Measurements from ENCODE around the gene RUNX2. TPM values are rescaled to one million over a fixed set of nuclear protein-coding genes. Genes with fewer than 3 reads are reported as not detected.

The RUNX2 gene
- total and polyA plus RNA-seq, 2 experiments from 2014 or later = 0.66 to 1.7 TPM

GRCh38 chr6:45502456-45502855 is 174.3 kb downstream of the RUNX2 start:
- ATAC-seq (no peak), DNase-seq (ENCODE audit: low spot score) (no peak)
- H3K36me3 Mint-ChIP-seq (ENCODE audit: low read depth) = no peaks in the 10 kb centered on the region
- Histone ChIP-seq H3K27ac (ENCODE audit: low read depth) (no peak overlapping the region), H4K20me1 (replicated peaks; ENCODE audit: insufficient read depth) (no peaks in the 10 kb centered on the region), H3K27me3 (ENCODE audit: insufficient read depth) (no peaks in the 10 kb centered on the region), H2AFZ (no peak overlapping the region), H3K9me2 (ENCODE audit: insufficient read depth) (peaks cover 6% of the 10 kb centered on the region), H3K4me1 (ENCODE audit: insufficient read depth) (peaks cover 18% of the 10 kb centered on the region), H3K4me3 (no peak overlapping the region), H3K79me2 (replicated peaks; ENCODE audit: insufficient read depth) (no peaks in the 10 kb centered on the region), H3F3A (replicated peaks; ENCODE audit: low read depth) (no peaks in the 10 kb centered on the region), H3K4me2 (no peak overlapping the region), H3K36me3 (ENCODE audit: insufficient read depth) (no peaks in the 10 kb centered on the region)
- H3K4me1 Mint-ChIP-seq = peaks cover 19% of the 10 kb centered on the region
- no peaks in the 10 kb centered on the region for H3K9me3 Mint-ChIP-seq
- H3K27ac Mint-ChIP-seq = no peak overlapping the region
- no peak overlapping the region for H3K4me3 Mint-ChIP-seq
- TF ChIP-seq CTCF (conservative IDR thresholded peaks at IDR 0.05; ENCODE audit: low read depth in 2 of 2) (no peak), POLR2AphosphoS5 (IDR thresholded peaks at IDR 0.05; ENCODE audit: low read depth) (no peak), EZH2 (IDR thresholded peaks at IDR 0.05; ENCODE audit: low read depth, unreplicated experiment) (no peak), STAT1 (IDR thresholded peaks at IDR 0.05; ENCODE audit: unreplicated experiment) (no peak), EZH2phosphoT487 (IDR thresholded peaks at IDR 0.05; ENCODE audit: unreplicated experiment) (no peak), JUNB (IDR thresholded peaks at IDR 0.05; ENCODE audit: unreplicated experiment) (no peak), ZNF331 (CRISPR knock-in tag; IDR thresholded peaks at IDR 0.05; ENCODE audit: low read depth) (no peak), ZNF114 (CRISPR knock-in tag; IDR thresholded peaks at IDR 0.05) (no peak)
- no peaks in the 10 kb centered on the region for H3K27me3 Mint-ChIP-seq (ENCODE audit: insufficient read depth, low read depth, poor library complexity)

- Histone ChIP-seq H4K20me1 (replicated peaks; ENCODE audit: insufficient read depth) (no peaks in the 10 kb centered on the region), H3K4me1 (ENCODE audit: insufficient read depth) (peaks cover 18% of the 10 kb centered on the region), H3K27ac (ENCODE audit: low read depth) (peak overlapping the region; percentile 22), H2AFZ (no peak overlapping the region), H3K79me2 (replicated peaks; ENCODE audit: insufficient read depth) (no peaks in the 10 kb centered on the region), H3K4me2 (peak overlapping the region; percentile 40), H3K4me3 (no peak overlapping the region), H3K27me3 (ENCODE audit: insufficient read depth) (no peaks in the 10 kb centered on the region), H3K9me2 (ENCODE audit: insufficient read depth) (no peaks in the 10 kb centered on the region; the same call in none of the 2 replicates), H3K36me3 (ENCODE audit: insufficient read depth) (no peaks in the 10 kb centered on the region), H3F3A (replicated peaks; ENCODE audit: low read depth) (no peaks in the 10 kb centered on the region)
- peak; percentile 89 for ATAC-seq
- Mint-ChIP-seq H3K27ac (peak overlapping the region; percentile 94), H3K36me3 (ENCODE audit: low read depth) (no peaks in the 10 kb centered on the region), H3K27me3 (ENCODE audit: insufficient read depth, low read depth, poor library complexity) (no peaks in the 10 kb centered on the region), H3K9me3 (no peaks in the 10 kb centered on the region), H3K4me3 (peak overlapping the region; percentile 40), H3K4me1 (peaks cover 19% of the 10 kb centered on the region)
- no peak for TF ChIP-seq NANOG (IDR thresholded peaks at IDR 0.05; ENCODE audit: borderline replicate concordance)
- no peak for TF ChIP-seq CREB1 (CRISPR knock-in tag; IDR thresholded peaks at IDR 0.05; ENCODE audit: low read depth)
- no peak for TF ChIP-seq JUNB (IDR thresholded peaks at IDR 0.05; ENCODE audit: unreplicated experiment)
- TF ChIP-seq POLR2AphosphoS5 (IDR thresholded peaks at IDR 0.05; ENCODE audit: low read depth) = peak; percentile 29; the same call in 1 of the 2 replicates
- TF ChIP-seq REST (IDR thresholded peaks at IDR 0.05; ENCODE audit: unreplicated experiment) = no peak
- TF ChIP-seq ETS1 (IDR thresholded peaks at IDR 0.05) = 0 out of 2 replicates have a peak, but pooled peaks have one; percentile 52
- peak; percentile 83 for DNase-seq (ENCODE audit: low spot score)
These were observed 176.8 kb downstream of the RUNX2 start for GRCh38 chr6:45504947-45505346.
